Measurements from ENCODE around the gene MCUB. TPM values are rescaled to one million over a fixed set of nuclear protein-coding genes. Genes with fewer than 3 reads are reported as not detected.

The MCUB gene
- total and polyA plus RNA-seq, 2 donors (not counting 3 experiments of a cell fraction or from before 2014, with no cell fraction given): 32.5 to 53.8 TPM

- POLR2A ChIA-PET: no interaction called here
- BruUV-seq (replicated peaks): no TSS peak
- Histone ChIP-seq H3K4me1 (ENCODE audit: control insufficient read depth, extremely low read depth, insufficient read depth, low read length) (no peaks in the 10 kb centered on the region), H3K79me2 (ENCODE audit: control insufficient read depth, insufficient read depth, low read length) (no peaks in the 10 kb centered on the region), H3K9me3 (replicated peaks; ENCODE audit: control insufficient read depth, insufficient read depth, low read length) (no peaks in the 10 kb centered on the region), H3K27me3 (ENCODE audit: control insufficient read depth in 2 of 2, insufficient read depth in 2 of 2, low read length in 2 of 2) (no peaks in the 10 kb centered on the region), H3K36me3 (ENCODE audit: control insufficient read depth in 2 of 2, extremely low read depth in 1 of 2, insufficient read depth in 2 of 2, low read length in 2 of 2) (no peaks in the 10 kb centered on the region), H4K20me1 (replicated peaks; ENCODE audit: control insufficient read depth, extremely low read depth, insufficient read depth, low read length) (no peaks in the 10 kb centered on the region), H3K9me1 (replicated peaks; ENCODE audit: control insufficient read depth, extremely low read depth, insufficient read depth, low read length) (no peaks in the 10 kb centered on the region), H3K9ac (replicated peaks; ENCODE audit: extremely low read depth, insufficient read depth, low read length) (no peak overlapping the region), H3K4me3 (replicated peaks in 1 of 3; ENCODE audit: insufficient read depth in 1 of 3, low read depth in 1 of 3, low read length in 3 of 3) (no peak overlapping the region), H3K4me2 (ENCODE audit: insufficient read depth, low read length) (no peak overlapping the region), H2AFZ (ENCODE audit: low read depth, low read length) (no peak overlapping the region), H3K27ac (ENCODE audit: insufficient read depth, low read depth, low read length) (no peak overlapping the region)
- intact Hi-C loops (cut with micrococcal nuclease) (no loop called here), dilution Hi-C loops (cut with MboI; ENCODE audit: extremely low pct_ligation_motif_present, low sequenced_read_pairs) (no loop called here)
- FAIRE-seq (no peak), DNase-seq (ENCODE audit: low read depth, low spot score) (no peak)
- CTCF ChIA-PET: no interaction called here
- TF ChIP-seq POLR2A (IDR thresholded peaks at IDR 0.05; ENCODE audit: low read depth, low read length) (no peak), FOS (IDR thresholded peaks at IDR 0.05; ENCODE audit: borderline replicate concordance, insufficient read depth, low read length) (no peak), MYC (IDR thresholded peaks at IDR 0.05; ENCODE audit: low read depth, low read length) (no peak), POLR2AphosphoS5 (IDR thresholded peaks at IDR 0.05; ENCODE audit: insufficient read depth, low read depth, low read length) (no peak), JUN (IDR thresholded peaks at IDR 0.05; ENCODE audit: borderline replicate concordance, insufficient read depth, insufficient read length, low read depth) (no peak), GATA2 (IDR thresholded peaks at IDR 0.05; ENCODE audit: insufficient read depth, insufficient read length, low read depth, low read length) (no peak), EZH2 (IDR thresholded peaks at IDR 0.05; ENCODE audit: borderline replicate concordance, low read depth, low read length, severe bottlenecking) (no peak)
- TF ChIP-seq, protein P1, sequence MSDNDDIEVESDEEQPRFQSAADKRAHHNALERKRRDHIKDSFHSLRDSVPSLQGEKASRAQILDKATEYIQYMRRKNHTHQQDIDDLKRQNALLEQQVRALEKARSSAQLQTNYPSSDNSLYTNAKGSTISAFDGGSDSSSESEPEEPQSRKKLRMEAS (IDR thresholded peaks at IDR 0.05; ENCODE audit: insufficient read depth, insufficient read length): no peak
- TF ChIP-seq, protein P2, sequence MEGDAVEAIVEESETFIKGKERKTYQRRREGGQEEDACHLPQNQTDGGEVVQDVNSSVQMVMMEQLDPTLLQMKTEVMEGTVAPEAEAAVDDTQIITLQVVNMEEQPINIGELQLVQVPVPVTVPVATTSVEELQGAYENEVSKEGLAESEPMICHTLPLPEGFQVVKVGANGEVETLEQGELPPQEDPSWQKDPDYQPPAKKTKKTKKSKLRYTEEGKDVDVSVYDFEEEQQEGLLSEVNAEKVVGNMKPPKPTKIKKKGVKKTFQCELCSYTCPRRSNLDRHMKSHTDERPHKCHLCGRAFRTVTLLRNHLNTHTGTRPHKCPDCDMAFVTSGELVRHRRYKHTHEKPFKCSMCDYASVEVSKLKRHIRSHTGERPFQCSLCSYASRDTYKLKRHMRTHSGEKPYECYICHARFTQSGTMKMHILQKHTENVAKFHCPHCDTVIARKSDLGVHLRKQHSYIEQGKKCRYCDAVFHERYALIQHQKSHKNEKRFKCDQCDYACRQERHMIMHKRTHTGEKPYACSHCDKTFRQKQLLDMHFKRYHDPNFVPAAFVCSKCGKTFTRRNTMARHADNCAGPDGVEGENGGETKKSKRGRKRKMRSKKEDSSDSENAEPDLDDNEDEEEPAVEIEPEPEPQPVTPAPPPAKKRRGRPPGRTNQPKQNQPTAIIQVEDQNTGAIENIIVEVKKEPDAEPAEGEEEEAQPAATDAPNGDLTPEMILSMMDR (IDR thresholded peaks at IDR 0.05; ENCODE audit: extremely low read depth in 1 of 2, insufficient read depth in 1 of 2, low read depth in 1 of 2, low read length in 2 of 2): no peak
Observed at GRCh38 chr4:109671350-109671749, 111.3 kb downstream of the MCUB start.

Data from endothelial cell of umbilical vein (primary cell).